Lung (tissue), 12 donors: ENCODE results near the gene STK16. TPM values are rescaled to one million over a fixed set of nuclear protein-coding genes. Genes with fewer than 3 reads are reported as not detected.

ENCODE experiments used
- ATAC-seq: fragments of 200-7000 bp; cut with Tn5 transposase; one replicate; pipeline ENCODE4 v1.9.1; 2020; ENCODE audit warnings: moderate number of reproducible peaks; ENCODE audit not compliant: insufficient read depth, low FRiP score
- DNase-seq, 3 donors: peaks; one replicate each; pipeline ENCODE4 v3.0.0-alpha.2; 2013 to 2017
- H3K27ac ChIP-seq, 2 donors: one replicate each; pipeline ENCODE4 v1.5.1; 2013; ENCODE audit warnings: mild to moderate bottlenecking in 2 of 2, moderate library complexity in 2 of 2, control low read depth in 1 of 2, inconsistent platforms in 1 of 2, low read depth in 1 of 2, low read length in 1 of 2
- H3K27me3 ChIP-seq, 3 donors: one replicate each; pipeline ENCODE4 v1.5.1; 2013; ENCODE audit warnings: low read length in 2 of 3; ENCODE audit not compliant: control insufficient read depth in 3 of 3, insufficient read depth in 3 of 3
- H3K36me3 ChIP-seq, 4 donors: one replicate each; pipeline ENCODE4 v1.5.1; 2013; ENCODE audit warnings: low read length in 4 of 4, mild to moderate bottlenecking in 1 of 4, moderate library complexity in 1 of 4; ENCODE audit not compliant: control insufficient read depth in 4 of 4, insufficient read depth in 4 of 4
- H3K4me1 ChIP-seq, 5 donors: one replicate each; pipeline ENCODE4 v1.5.1; 2013; ENCODE audit warnings: low read length in 5 of 5, mild to moderate bottlenecking in 2 of 5, moderate library complexity in 1 of 5; ENCODE audit not compliant: control insufficient read depth in 5 of 5, insufficient read depth in 5 of 5
- H3K4me3 ChIP-seq: one replicate; pipeline ENCODE4 v1.5.1; 2013; ENCODE audit warnings: mild to moderate bottlenecking, control low read depth, moderate library complexity
- H3K9ac ChIP-seq, 2 donors: one replicate each; pipeline ENCODE4 v1.5.1; 2013; ENCODE audit warnings: low read length in 2 of 2, control low read depth in 1 of 2; ENCODE audit not compliant: insufficient read depth in 1 of 2
- H3K9me3 ChIP-seq, 4 donors: one replicate each; pipeline ENCODE4 v1.5.1; 2013; ENCODE audit warnings: low read length in 3 of 4, mild to moderate bottlenecking in 1 of 4, moderate library complexity in 1 of 4; ENCODE audit not compliant: control insufficient read depth in 4 of 4, insufficient read depth in 3 of 4
- CTCF ChIP-seq: IDR thresholded peaks from 2 replicates; pipeline ENCODE4 v1.5.1; 2012; ENCODE audit warnings: mild to moderate bottlenecking; ENCODE audit errors: control extremely low read depth, extremely low read depth
- WGBS, 2 donors: extraction: QIAGEN DNeasy Blood & Tissue Kit; methylation state at CpG; one replicate each; pipeline ENCODE4 v1.1.7; 2013; 5-methylcytosine and 5-hydroxymethylcytosine counted together
- polyA plus RNA-seq, 2 donors: library from polyadenylated mRNA; stranded (reverse); fragments of 200-250 nt; gene quantifications; one replicate each; pipeline ENCODE4 v1.2.1, GENCODE V29; 2013
- total RNA-seq, 2 donors: library from RNA; depleted of rRNA in 1 of 2; stranded (reverse); fragments of >200 nt in 1 of 2; gene quantifications; one replicate each; pipeline ENCODE4 v1.2.1, GENCODE V29; 2014 to 2021
- donor health status: control.
- donor health status: control.
- donor health status: Bipolar disorder and iron deficiency.
- donor health status: healthy.
- donor health status: DM: yes; HTN: yes; CAD: no.

Gene STK16
- total and polyA plus RNA-seq, 4 donors, result 16.2 to 50.5 (median 25.4) TPM

GRCh38 chr2:219271021-219271420 lies 25.7 kb downstream of the STK16 start:
- WGBS, 2 donors, result 86 to 87% methylated on average over 2 of the region's 2 CpGs

GRCh38 chr2:219272356-219272755 lies 27.1 kb downstream of the STK16 start:
- 87 to 91% methylated on average over 4 of the region's 4 CpGs for WGBS, 2 donors
- Histone ChIP-seq H3K27me3 (no peaks in the 10 kb centered on the region), H3K4me1 (peaks cover 0 to 4% (median 0%) of the 10 kb centered on the region in 5 donors), H3K9me3 (peaks cover 0 to 2% (median 0%) of the 10 kb centered on the region in 4 donors), H3K9ac (no peak overlapping the region), H3K27ac (no peak overlapping the region), H3K36me3 (no peaks in the 10 kb centered on the region), H3K4me3 (no peak overlapping the region)
- no peak for TF ChIP-seq CTCF
- ATAC-seq (no peak), DNase-seq (no peak)

More at GRCh38 chr2:219271021-219271420, 25.7 kb downstream of the STK16 start:
- Histone ChIP-seq H3K36me3 (no peaks in the 10 kb centered on the region), H3K4me3 (no peak overlapping the region), H3K27me3 (no peaks in the 10 kb centered on the region), H3K27ac (no peak overlapping the region), H3K9ac (no peak overlapping the region), H3K4me1 (peaks cover 0 to 4% (median 0%) of the 10 kb centered on the region in 5 donors), H3K9me3 (peaks cover 0 to 2% (median 0%) of the 10 kb centered on the region in 4 donors)
- TF ChIP-seq CTCF, result no peak
- ATAC-seq (no peak), DNase-seq (no peak)

DNA sequence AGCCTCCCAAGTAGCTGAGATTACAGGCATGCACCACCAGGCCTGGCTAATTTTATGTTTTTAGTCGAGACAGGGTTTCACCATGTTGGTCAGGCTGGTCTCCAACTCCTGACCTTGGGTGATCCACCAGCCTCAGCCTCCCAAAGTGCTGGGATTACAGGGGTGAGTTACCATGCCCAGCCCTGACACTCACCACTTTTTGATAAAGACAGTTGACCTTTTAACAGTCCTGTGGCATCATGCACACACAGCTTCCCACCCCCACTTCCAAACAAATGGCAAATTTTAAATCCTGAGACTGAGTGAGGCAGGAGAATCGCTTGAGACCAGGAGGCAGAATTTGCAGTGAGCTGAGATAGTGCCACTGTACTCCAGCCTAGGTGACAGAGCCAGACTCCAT lies 27.7 kb downstream of the STK16 start:
- no peak for DNase-seq
- WGBS, 2 donors, result 77 to 80% methylated on average over 2 of the region's 2 CpGs
- no peak for TF ChIP-seq CTCF

GRCh38 chr2:219273937-219274336 lies 28.7 kb downstream of the STK16 start:
- whole genome bisulfite sequencing, 2 donors, result 69 to 88% methylated on average over 3 of the region's 3 CpGs
- H3K27me3 ChIP-seq, result no peaks in the 10 kb centered on the region
- no peak overlapping the region for H3K9ac ChIP-seq
- H3K4me1 ChIP-seq, result peaks cover 5 to 12% (median 9%) of the 10 kb centered on the region in 5 donors
- no peak for DNase-seq
- H3K36me3 ChIP-seq, result no peaks in the 10 kb centered on the region
- no peak overlapping the region for H3K4me3 ChIP-seq
- TF ChIP-seq CTCF, result no peak
- H3K27ac ChIP-seq, result peak overlapping the region; percentile 79 to 84
- ATAC-seq, result peak; percentile 17
- peaks cover 0 to 2% (median 0%) of the 10 kb centered on the region in 4 donors for H3K9me3 ChIP-seq

More for the DNA sequence above, 27.7 kb downstream of the STK16 start:
- no peak overlapping the region for H3K4me3 ChIP-seq
- H3K9ac ChIP-seq, result no peak overlapping the region
- peaks cover 0 to 2% (median 0%) of the 10 kb centered on the region in 4 donors for H3K9me3 ChIP-seq
- H3K27ac ChIP-seq, result peak overlapping the region in 1 of 2 donors; percentile 79
- peaks cover under 1 to 4% (median 3%) of the 10 kb centered on the region in 5 donors for H3K4me1 ChIP-seq
- no peaks in the 10 kb centered on the region for H3K36me3 ChIP-seq
- no peaks in the 10 kb centered on the region for H3K27me3 ChIP-seq
- no peak for ATAC-seq
